ENCODE results near the gene ZMAT2. TPM values are rescaled to one million over a fixed set of nuclear protein-coding genes. Genes with fewer than 3 reads are reported as not detected.
"Not testable (repeated sequence)": the region's sequence is repeated elsewhere in the genome, so short reads cannot be mapped to it uniquely, and the experiment has no call there.

ZMAT2 gene
- polyA plus RNA-seq, 1 donor = 78.7 TPM

- Histone ChIP-seq H3K36me3 (ENCODE audit: control insufficient read depth, insufficient read depth, low read length) (peaks cover 32% of the 10 kb centered on the region), H3K4me1 (ENCODE audit: control insufficient read depth, insufficient read depth, low read length) (peaks cover 4% of the 10 kb centered on the region), H3K27ac (ENCODE audit: low read length) (no peak overlapping the region), H3K4me3 (ENCODE audit: low read length) (no peak overlapping the region), H3K9me3 (ENCODE audit: control insufficient read depth, low read depth, low read length) (no peaks in the 10 kb centered on the region), H3K27me3 (ENCODE audit: control insufficient read depth, insufficient read depth, low read length) (no peaks in the 10 kb centered on the region)
- no peak for DNase-seq
- no CpG with 5 or more reads among the region's 4 CpGs for WGBS (ENCODE audit: insufficient coverage, low lambda C conversion rate)
Measured at GRCh38 chr5:140707812-140708211, 7.6 kb downstream of the ZMAT2 start.

- not testable (repeated sequence) for H3K27ac ChIP-seq (ENCODE audit: low read length); H3K4me1 ChIP-seq (ENCODE audit: control insufficient read depth, insufficient read depth, low read length); DNase-seq; H3K4me3 ChIP-seq (ENCODE audit: low read length); H3K27me3 ChIP-seq (ENCODE audit: control insufficient read depth, insufficient read depth, low read length); H3K9me3 ChIP-seq (ENCODE audit: control insufficient read depth, low read depth, low read length)
- peaks cover 24% of the 10 kb centered on the region for H3K36me3 ChIP-seq (ENCODE audit: control insufficient read depth, insufficient read depth, low read length)
- no CpG with 5 or more reads among the region's 9 CpGs for WGBS (ENCODE audit: insufficient coverage, low lambda C conversion rate)
Measured at GRCh38 chr5:140708787-140709186, 8.5 kb downstream of the ZMAT2 start.

DNA sequence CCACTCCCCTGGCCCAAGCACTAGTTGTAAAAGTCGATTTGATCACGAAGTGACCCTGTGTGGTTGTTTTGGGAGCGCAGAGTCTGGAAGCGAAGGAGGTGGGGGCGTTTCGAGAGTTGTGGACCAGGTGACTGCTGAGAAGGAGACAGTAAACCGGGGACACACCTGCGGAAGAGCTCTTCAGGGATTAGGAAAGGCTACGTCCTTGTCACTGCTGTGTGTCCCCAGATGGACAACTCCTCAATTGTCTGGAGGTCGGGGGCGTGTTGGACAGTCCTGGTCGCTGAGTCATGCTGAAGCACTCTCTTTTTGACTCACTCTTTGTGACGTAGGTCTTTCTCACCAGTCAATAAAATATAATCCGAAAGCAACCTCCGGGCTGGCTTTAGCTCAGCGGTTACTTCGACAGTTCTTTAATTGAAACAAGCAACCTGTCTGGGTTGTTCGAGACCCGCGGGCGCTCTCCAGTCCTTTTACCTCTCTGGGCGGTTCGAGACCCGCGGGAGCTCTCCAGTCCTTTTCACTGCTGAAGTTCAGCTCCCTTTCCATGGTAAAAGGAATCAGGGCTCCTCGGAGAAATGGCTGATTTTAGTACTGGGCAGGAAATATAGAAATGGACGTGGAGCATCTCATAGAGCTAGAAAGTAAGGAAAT, 10.8 kb downstream of the ZMAT2 start:
- H3K4me3 ChIP-seq (ENCODE audit: low read length) = peak overlapping the region; percentile 74
- H3K36me3 ChIP-seq (ENCODE audit: control insufficient read depth, insufficient read depth, low read length) = peaks cover 4% of the 10 kb centered on the region
- DNase-seq = peak; percentile 63 to 95
- H3K27ac ChIP-seq (ENCODE audit: low read length) = peak overlapping the region; percentile 83
- no peaks in the 10 kb centered on the region for H3K27me3 ChIP-seq (ENCODE audit: control insufficient read depth, insufficient read depth, low read length)
- H3K9me3 ChIP-seq (ENCODE audit: control insufficient read depth, low read depth, low read length) = no peaks in the 10 kb centered on the region
- peaks cover 4% of the 10 kb centered on the region for H3K4me1 ChIP-seq (ENCODE audit: control insufficient read depth, insufficient read depth, low read length)
- 0% methylated on average over 2 of the region's 27 CpGs for WGBS (ENCODE audit: insufficient coverage, low lambda C conversion rate)

DNA sequence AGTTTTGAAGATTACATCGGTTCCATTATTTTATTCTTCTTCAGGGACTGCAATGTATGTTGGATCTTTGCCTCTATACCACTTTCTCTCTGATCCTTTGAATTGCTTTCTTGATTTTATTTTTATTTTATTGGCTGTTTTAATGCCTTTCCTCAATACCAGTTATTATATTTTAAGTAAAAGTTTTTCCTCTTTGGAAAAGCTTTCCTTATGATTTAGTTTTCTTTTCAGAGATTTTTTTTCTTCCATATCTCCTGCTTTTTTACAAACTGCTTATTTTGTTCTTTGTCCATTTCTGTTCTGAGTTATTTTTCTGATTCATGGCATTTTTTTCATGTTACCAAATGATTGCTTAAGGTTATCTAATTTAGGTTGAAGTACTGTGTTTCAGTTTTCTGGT, 11.5 kb downstream of the ZMAT2 start:
- H3K27me3 ChIP-seq (ENCODE audit: control insufficient read depth, insufficient read depth, low read length) = no peaks in the 10 kb centered on the region
- no peak overlapping the region for H3K27ac ChIP-seq (ENCODE audit: low read length)
- peak overlapping the region; percentile 74 for H3K4me3 ChIP-seq (ENCODE audit: low read length)
- peaks cover 2% of the 10 kb centered on the region for H3K36me3 ChIP-seq (ENCODE audit: control insufficient read depth, insufficient read depth, low read length)
- no peak for DNase-seq
- peaks cover 4% of the 10 kb centered on the region for H3K4me1 ChIP-seq (ENCODE audit: control insufficient read depth, insufficient read depth, low read length)
- no peaks in the 10 kb centered on the region for H3K9me3 ChIP-seq (ENCODE audit: control insufficient read depth, low read depth, low read length)
- whole genome bisulfite sequencing (ENCODE audit: insufficient coverage, low lambda C conversion rate) = 100% methylated on average over 1 of the region's 1 CpG

DNA sequence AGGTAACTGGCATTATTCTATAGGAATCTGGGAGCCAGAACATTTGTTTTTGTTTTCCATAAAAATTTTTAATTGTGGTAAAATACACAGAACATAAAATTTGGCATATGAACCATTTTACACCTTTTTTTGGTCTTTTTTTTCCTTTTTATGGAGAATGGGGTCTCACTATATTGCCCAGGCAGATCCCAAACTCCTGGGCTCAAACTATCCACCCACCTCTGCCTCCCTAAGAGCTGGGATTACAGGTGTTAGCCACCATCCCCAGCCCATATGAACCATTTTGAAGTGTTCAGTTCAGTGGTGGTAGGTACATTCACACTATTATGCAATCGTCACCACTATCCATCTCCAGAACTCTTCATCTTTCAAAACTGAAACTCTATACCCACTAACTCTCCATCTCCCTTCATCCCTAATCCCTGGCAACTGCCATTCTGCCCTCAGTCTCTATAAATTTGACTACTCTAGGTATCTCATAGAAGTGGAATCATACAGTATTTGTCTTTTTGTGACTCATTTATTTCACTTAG, 13.4 kb downstream of the ZMAT2 start:
- Histone ChIP-seq H3K9me3 (ENCODE audit: control insufficient read depth, low read depth, low read length) (no peaks in the 10 kb centered on the region), H3K27ac (ENCODE audit: low read length) (no peak overlapping the region), H3K4me3 (ENCODE audit: low read length) (no peak overlapping the region), H3K27me3 (ENCODE audit: control insufficient read depth, insufficient read depth, low read length) (no peaks in the 10 kb centered on the region), H3K4me1 (ENCODE audit: control insufficient read depth, insufficient read depth, low read length) (peaks cover 4% of the 10 kb centered on the region), H3K36me3 (ENCODE audit: control insufficient read depth, insufficient read depth, low read length) (no peaks in the 10 kb centered on the region)
- WGBS (ENCODE audit: insufficient coverage, low lambda C conversion rate) = no CpG with 5 or more reads among the region's 1 CpG
- no peak for DNase-seq

- DNase-seq; H3K9me3 ChIP-seq (ENCODE audit: control insufficient read depth, low read depth, low read length); H3K27me3 ChIP-seq (ENCODE audit: control insufficient read depth, insufficient read depth, low read length); H3K4me3 ChIP-seq (ENCODE audit: low read length); H3K4me1 ChIP-seq (ENCODE audit: control insufficient read depth, insufficient read depth, low read length); H3K27ac ChIP-seq (ENCODE audit: low read length); H3K36me3 ChIP-seq (ENCODE audit: control insufficient read depth, insufficient read depth, low read length): not testable (repeated sequence)
- no CpG with 5 or more reads among the region's 2 CpGs for WGBS (ENCODE audit: insufficient coverage, low lambda C conversion rate)
Measured at GRCh38 chr5:140716238-140716637, 16.0 kb downstream of the ZMAT2 start.

DNA sequence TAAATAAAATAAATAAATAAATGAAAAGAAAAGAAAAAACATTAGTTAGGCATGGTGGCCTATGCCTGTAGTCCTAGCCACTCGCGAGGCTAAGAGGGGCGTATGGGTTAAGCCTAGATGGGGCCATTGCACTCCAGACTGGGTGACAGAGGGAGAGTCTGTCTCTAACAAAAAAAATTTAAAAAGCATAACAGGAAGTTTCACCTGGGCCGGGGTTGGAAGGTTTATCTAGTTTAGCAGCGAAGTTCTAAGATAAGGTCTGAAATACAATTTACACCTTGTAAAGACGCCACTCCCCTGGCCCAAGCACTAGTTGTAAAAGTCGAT, 18.0 kb downstream of the ZMAT2 start:
- H3K4me3 ChIP-seq (ENCODE audit: low read length) = peak overlapping the region; percentile 21
- H3K27me3 ChIP-seq (ENCODE audit: control insufficient read depth, insufficient read depth, low read length) = peaks cover 2% of the 10 kb centered on the region
- no peaks in the 10 kb centered on the region for H3K9me3 ChIP-seq (ENCODE audit: control insufficient read depth, low read depth, low read length)
- no CpG with 5 or more reads among the region's 7 CpGs for WGBS (ENCODE audit: insufficient coverage, low lambda C conversion rate)
- H3K4me1 ChIP-seq (ENCODE audit: control insufficient read depth, insufficient read depth, low read length) = no peaks in the 10 kb centered on the region
- peak overlapping the region; percentile 39 for H3K27ac ChIP-seq (ENCODE audit: low read length)
- H3K36me3 ChIP-seq (ENCODE audit: control insufficient read depth, insufficient read depth, low read length) = no peaks in the 10 kb centered on the region
- no peak for DNase-seq

- not testable (repeated sequence) for DNase-seq; H3K9me3 ChIP-seq (ENCODE audit: control insufficient read depth, low read depth, low read length); H3K36me3 ChIP-seq (ENCODE audit: control insufficient read depth, insufficient read depth, low read length); H3K4me1 ChIP-seq (ENCODE audit: control insufficient read depth, insufficient read depth, low read length); H3K27me3 ChIP-seq (ENCODE audit: control insufficient read depth, insufficient read depth, low read length); H3K27ac ChIP-seq (ENCODE audit: low read length); H3K4me3 ChIP-seq (ENCODE audit: low read length)
- WGBS (ENCODE audit: insufficient coverage, low lambda C conversion rate) = no CpG with 5 or more reads among the region's 6 CpGs
Measured at GRCh38 chr5:140720738-140721137, 20.5 kb downstream of the ZMAT2 start.

DNA sequence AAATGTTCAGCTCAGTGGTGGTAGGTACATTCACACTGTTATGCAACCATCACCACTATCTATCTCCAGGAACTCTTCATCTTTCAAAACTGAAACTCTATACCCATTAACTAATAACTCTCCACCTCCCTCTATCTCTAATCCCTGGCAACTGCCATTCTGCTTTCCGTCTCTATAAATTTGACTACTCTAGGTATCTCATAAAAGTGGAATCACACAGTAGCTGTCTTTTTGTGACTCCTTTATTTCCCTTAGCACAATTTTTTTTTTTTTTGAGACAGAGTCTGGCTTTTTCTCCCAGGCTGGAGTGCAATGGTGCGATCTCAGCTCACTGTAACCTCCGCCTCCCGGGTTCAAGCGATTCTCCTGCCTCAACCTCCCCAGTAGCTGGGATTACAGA, 21.1 kb downstream of the ZMAT2 start:
- H3K27me3 ChIP-seq (ENCODE audit: control insufficient read depth, insufficient read depth, low read length); H3K4me1 ChIP-seq (ENCODE audit: control insufficient read depth, insufficient read depth, low read length); H3K36me3 ChIP-seq (ENCODE audit: control insufficient read depth, insufficient read depth, low read length); DNase-seq; H3K9me3 ChIP-seq (ENCODE audit: control insufficient read depth, low read depth, low read length); H3K27ac ChIP-seq (ENCODE audit: low read length); H3K4me3 ChIP-seq (ENCODE audit: low read length): not testable (repeated sequence)
- WGBS (ENCODE audit: insufficient coverage, low lambda C conversion rate) = no CpG with 5 or more reads among the region's 5 CpGs

- Histone ChIP-seq H3K4me1 (ENCODE audit: control insufficient read depth, insufficient read depth, low read length) (no peaks in the 10 kb centered on the region), H3K27ac (ENCODE audit: low read length) (no peak overlapping the region), H3K4me3 (ENCODE audit: low read length) (peak overlapping the region; percentile 12), H3K36me3 (ENCODE audit: control insufficient read depth, insufficient read depth, low read length) (no peaks in the 10 kb centered on the region), H3K27me3 (ENCODE audit: control insufficient read depth, insufficient read depth, low read length) (peaks cover 2% of the 10 kb centered on the region), H3K9me3 (ENCODE audit: control insufficient read depth, low read depth, low read length) (no peaks in the 10 kb centered on the region)
- peak; percentile 51 to 76 for DNase-seq
- WGBS (ENCODE audit: insufficient coverage, low lambda C conversion rate) = no CpG with 5 or more reads among the region's 23 CpGs
Measured at GRCh38 chr5:140725799-140726471, 25.7 kb downstream of the ZMAT2 start.

- Histone ChIP-seq H3K9me3 (ENCODE audit: control insufficient read depth, low read depth, low read length) (no peaks in the 10 kb centered on the region), H3K36me3 (ENCODE audit: control insufficient read depth, insufficient read depth, low read length) (no peaks in the 10 kb centered on the region), H3K27ac (ENCODE audit: low read length) (no peak overlapping the region), H3K4me1 (ENCODE audit: control insufficient read depth, insufficient read depth, low read length) (no peaks in the 10 kb centered on the region), H3K27me3 (ENCODE audit: control insufficient read depth, insufficient read depth, low read length) (peaks cover 2% of the 10 kb centered on the region), H3K4me3 (ENCODE audit: low read length) (no peak overlapping the region)
- no peak for DNase-seq
- 62% methylated on average over 2 of the region's 4 CpGs for WGBS (ENCODE audit: insufficient coverage, low lambda C conversion rate)
Measured at GRCh38 chr5:140733098-140733497, 32.9 kb downstream of the ZMAT2 start.
